HepG2 (cell line): ENCODE measurements around the gene RPLP2. TPM values are rescaled to one million over a fixed set of nuclear protein-coding genes. Genes with fewer than 3 reads are reported as not detected.

Source experiments
- ARHGAP35 ChIP-seq: sonication (generic); formaldehyde crosslinking; IDR thresholded peaks from 2 replicates; pipeline ENCODE4 v1.9.0; 2022; ENCODE audit warnings: mild to moderate bottlenecking, inconsistent platforms, moderate library complexity, missing genetic modification reagents, borderline replicate concordance
- ATF7-NPFF ChIP-seq: sonication (generic); formaldehyde crosslinking; IDR thresholded peaks from 2 replicates; pipeline ENCODE4 v1.8.1; 2023; ENCODE audit warnings: mild to moderate bottlenecking, low read depth, missing genetic modification reagents, moderate library complexity
- CREM ChIP-seq, 2 experiments: sonication (generic) in 1 of 2; formaldehyde crosslinking in 1 of 2; IDR thresholded peaks; 2 replicates each; pipeline versions ENCODE4 v1.4.0 to v1.6.1; 2016 to 2020; ENCODE audit warnings: antibody characterized with exemption in 1 of 2, mild to moderate bottlenecking in 1 of 2, missing genetic modification reagents in 1 of 2
- E2F5 ChIP-seq: sonication (generic); formaldehyde crosslinking; conservative IDR thresholded peaks from 2 replicates; pipeline ENCODE4 v1.4.0; 2020; ENCODE audit warnings: missing genetic modification reagents
- SAFB2 ChIP-seq: sonication (generic); formaldehyde crosslinking; IDR thresholded peaks from 2 replicates; pipeline ENCODE4 v1.5.1; 2020; ENCODE audit warnings: missing genetic modification reagents, low read depth, mild to moderate bottlenecking, borderline replicate concordance
- SIX4 ChIP-seq: sonication (generic); formaldehyde crosslinking; IDR thresholded peaks from 2 replicates; pipeline ENCODE4 v1.4.0; 2020; ENCODE audit warnings: missing genetic modification reagents
- SPEN ChIP-seq: sonication (generic); formaldehyde crosslinking; IDR thresholded peaks from 2 replicates; pipeline ENCODE4 v1.5.1; 2020; ENCODE audit warnings: low read depth, mild to moderate bottlenecking, missing genetic modification reagents
- TCF12 ChIP-seq, 2 experiments: fragments of 450-650 bp in 1 of 2; sonication (generic) in 1 of 2; formaldehyde crosslinking in 1 of 2; IDR thresholded peaks; 2 replicates each; pipeline versions ENCODE4 v1.6.1 to v1.8.0; 2017 to 2022; ENCODE audit warnings: antibody characterized with exemption in 1 of 2, mild to moderate bottlenecking in 1 of 2, missing genetic modification reagents in 1 of 2, moderate library complexity in 1 of 2
- YEATS4 ChIP-seq: sonication (generic); formaldehyde crosslinking; IDR thresholded peaks from 2 replicates; pipeline ENCODE4 v1.4.0; 2020; ENCODE audit warnings: missing genetic modification reagents, borderline replicate concordance
- ZGPAT ChIP-seq: IDR thresholded peaks from 2 replicates; pipeline ENCODE4 v1.6.1; 2016; ENCODE audit warnings: mild to moderate bottlenecking
- ZNF281 ChIP-seq: sonication (generic); formaldehyde crosslinking; IDR thresholded peaks from 2 replicates; pipeline ENCODE4 v1.4.0; 2020; ENCODE audit warnings: missing genetic modification reagents, borderline replicate concordance
- ZNF3 ChIP-seq: IDR thresholded peaks from 2 replicates; pipeline ENCODE4 v1.7.0; 2017; ENCODE audit warnings: inconsistent platforms
- ZNF567 ChIP-seq: sonication (generic); formaldehyde crosslinking; IDR thresholded peaks from 2 replicates; pipeline ENCODE4 v1.8.1; 2023; ENCODE audit warnings: mild to moderate bottlenecking, missing genetic modification reagents, borderline replicate concordance
- ZSCAN25 ChIP-seq: sonication (generic); formaldehyde crosslinking; IDR thresholded peaks from 2 replicates; pipeline ENCODE4 v1.8.0; 2022; ENCODE audit warnings: mild to moderate bottlenecking, missing genetic modification reagents
- ZSCAN31 ChIP-seq: sonication (generic); formaldehyde crosslinking; IDR thresholded peaks from 2 replicates; pipeline ENCODE4 v1.5.0; 2020; ENCODE audit warnings: low read depth, mild to moderate bottlenecking, missing genetic modification reagents
- polyA plus RNA-seq, 8 experiments: library from polyadenylated mRNA; depleted of rRNA in 3 of 8; stranded (reverse) in 7 of 8; unstranded in 1 of 8; fragments of >200 nt; fragmentation: Illumina TruSeq in 4 of 8; extraction: Trizol in 4 of 8; gene quantifications; 2 replicates each; pipeline versions ENCODE4 v1.2.1 to v1.2.3, GENCODE V29; 2011 to 2016; ENCODE audit warnings: low read depth in 4 of 8, missing spikeins in 1 of 8, mixed read lengths in 1 of 8; ENCODE audit not compliant: insufficient read depth in 1 of 8
- total RNA-seq, 5 experiments: library from RNA; depleted of rRNA; stranded (reverse); fragments of >200 nt; fragmentation: Illumina TruSeq; extraction: Trizol; gene quantifications; 2 replicates each; pipeline ENCODE4 v1.2.3, GENCODE V29; 2016; ENCODE audit warnings: low read depth in 1 of 5
- TF ChIP-seq, protein P1 (sequence below): sonication (generic); formaldehyde crosslinking; IDR thresholded peaks from 2 replicates; pipeline ENCODE4 v1.5.0; 2020; ENCODE audit warnings: missing genetic modification reagents
- TF ChIP-seq, protein P2 (sequence below): sonication (generic); formaldehyde crosslinking; IDR thresholded peaks from 2 replicates; pipeline ENCODE4 v1.5.1; 2020; ENCODE audit warnings: mild to moderate bottlenecking, missing genetic modification reagents, moderate library complexity
- TF ChIP-seq, protein P3 (sequence below): sonication (generic); formaldehyde crosslinking; IDR thresholded peaks from 2 replicates; pipeline ENCODE4 v1.4.0; 2020; ENCODE audit warnings: missing genetic modification reagents, mild to moderate bottlenecking, borderline replicate concordance

RPLP2 gene
- total and polyA plus RNA-seq, 2 of the 13 experiments (the other 11 are each of a cell fraction or from before 2014, with no cell fraction given), result 978 to 2,106 TPM

GRCh38 chr11:827146-827896 is 17.6 kb downstream of the RPLP2 start (continued):
- TF ChIP-seq ZSCAN31 (CRISPR knock-in tag) (no peak), ZGPAT (CRISPR knock-in tag) (peak; percentile 83), SIX4 (CRISPR knock-in tag) (peak; percentile 40), ATF7-NPFF (0 out of 2 replicates have a peak, but pooled peaks have one; percentile 86), ZNF281 (CRISPR knock-in tag) (peak; percentile 47; the same call in 1 of the 2 replicates), TCF12 (IDR thresholded peaks at IDR 0.05) (no peak), TCF12 (CRISPR knock-in tag; IDR thresholded peaks at IDR 0.05) (peak; percentile 80; the same call in 1 of the 2 replicates), ZNF3 (CRISPR knock-in tag) (no peak), SPEN (CRISPR knock-in tag) (peak; percentile 35; the same call in 1 of the 2 replicates), CREM (IDR thresholded peaks at IDR 0.05) (no peak), CREM (CRISPR knock-in tag; IDR thresholded peaks at IDR 0.05) (no peak), E2F5 (CRISPR knock-in tag) (peak; percentile 18; the same call in 1 of the 2 replicates), SAFB2 (peak; percentile 78; the same call in 1 of the 2 replicates), ARHGAP35 (CRISPR knock-in tag) (peak; percentile 70; the same call in 1 of the 2 replicates), ZNF567 (CRISPR knock-in tag) (peak; percentile 90; the same call in 1 of the 2 replicates), YEATS4 (peak; percentile 71), ZSCAN25 (CRISPR knock-in tag) (peak; percentile 69; the same call in 1 of the 2 replicates)
- TF ChIP-seq, protein P1, sequence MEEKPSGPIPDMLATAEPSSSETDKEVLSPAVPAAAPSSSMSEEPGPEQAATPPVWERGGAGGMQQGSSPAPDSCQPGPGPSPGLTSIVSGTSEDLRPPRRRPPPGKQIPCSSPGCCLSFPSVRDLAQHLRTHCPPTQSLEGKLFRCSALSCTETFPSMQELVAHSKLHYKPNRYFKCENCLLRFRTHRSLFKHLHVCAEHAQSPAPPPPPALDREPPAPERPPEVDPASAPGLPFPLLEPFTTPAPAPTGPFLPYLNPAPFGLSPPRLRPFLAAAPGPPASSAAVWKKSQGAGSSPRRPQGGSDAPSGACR (CRISPR knock-in tag), result peak; percentile 89
- TF ChIP-seq, protein P2, sequence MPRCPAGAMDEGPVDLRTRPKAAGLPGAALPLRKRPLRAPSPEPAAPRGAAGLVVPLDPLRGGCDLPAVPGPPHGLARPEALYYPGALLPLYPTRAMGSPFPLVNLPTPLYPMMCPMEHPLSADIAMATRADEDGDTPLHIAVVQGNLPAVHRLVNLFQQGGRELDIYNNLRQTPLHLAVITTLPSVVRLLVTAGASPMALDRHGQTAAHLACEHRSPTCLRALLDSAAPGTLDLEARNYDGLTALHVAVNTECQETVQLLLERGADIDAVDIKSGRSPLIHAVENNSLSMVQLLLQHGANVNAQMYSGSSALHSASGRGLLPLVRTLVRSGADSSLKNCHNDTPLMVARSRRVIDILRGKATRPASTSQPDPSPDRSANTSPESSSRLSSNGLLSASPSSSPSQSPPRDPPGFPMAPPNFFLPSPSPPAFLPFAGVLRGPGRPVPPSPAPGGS (CRISPR knock-in tag), result 0 out of 2 replicates have a peak, but pooled peaks have one; percentile 42
- TF ChIP-seq, protein P3, sequence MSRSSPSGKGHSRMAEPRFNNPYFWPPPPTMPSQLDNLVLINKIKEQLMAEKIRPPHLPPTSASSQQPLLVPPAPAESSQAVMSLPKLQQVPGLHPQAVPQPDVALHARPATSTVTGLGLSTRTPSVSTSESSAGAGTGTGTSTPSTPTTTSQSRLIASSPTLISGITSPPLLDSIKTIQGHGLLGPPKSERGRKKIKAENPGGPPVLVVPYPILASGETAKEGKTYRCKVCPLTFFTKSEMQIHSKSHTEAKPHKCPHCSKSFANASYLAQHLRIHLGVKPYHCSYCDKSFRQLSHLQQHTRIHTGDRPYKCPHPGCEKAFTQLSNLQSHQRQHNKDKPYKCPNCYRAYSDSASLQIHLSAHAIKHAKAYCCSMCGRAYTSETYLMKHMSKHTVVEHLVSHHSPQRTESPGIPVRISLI, result peak; percentile 8; the same call in 1 of the 2 replicates
